Colon (tissue), 2 donors: ENCODE measurements around the gene PVALEF.

Source experiments
- FAIRE-seq: peaks from 2 replicates; lab custom pipeline; 2012; peaks lifted over from hg19 to GRCh38; lab: Jason Lieb, UNC
- donor health status: control.
- donor health status: control.

The PVALEF gene

GRCh38 chr17:81162491-81162890, 2.8 kb upstream of the PVALEF start:
- FAIRE-seq: no peak

GRCh38 chr17:81163051-81163695, 2.1 kb upstream of the PVALEF start:
- no peak for FAIRE-seq

GRCh38 chr17:81163703-81164370, 1.5 kb upstream of the PVALEF start:
- no peak for FAIRE-seq

- FAIRE-seq: no peak
These were observed 699 bp upstream of the PVALEF start for GRCh38 chr17:81164371-81165245.

- no peak for FAIRE-seq
These were observed 756 bp downstream of the PVALEF start, which contains the start of gene AATK for GRCh38 chr17:81166033-81166492. Gene AATK, minus strand, starts transcription at chr17:81166221. Its CDS starts 229 bp downstream, at chr17:81165992.

- no peak for FAIRE-seq
These were observed 1.9 kb downstream of the PVALEF start for GRCh38 chr17:81167194-81167524.

GRCh38 chr17:81167638-81168037, 2.3 kb downstream of the PVALEF start:
- FAIRE-seq: no peak

- no peak for FAIRE-seq
These were observed 4.6 kb downstream of the PVALEF start for GRCh38 chr17:81169870-81170309.

- no peak for FAIRE-seq
These were observed 5.6 kb downstream of the PVALEF start for GRCh38 chr17:81170727-81171494.

- no peak for FAIRE-seq
These were observed 6.6 kb downstream of the PVALEF start for GRCh38 chr17:81171941-81172340.

- FAIRE-seq: no peak
These were observed 7.9 kb downstream of the PVALEF start for GRCh38 chr17:81173052-81173761.

- no peak for FAIRE-seq
These were observed 8.5 kb downstream of the PVALEF start for GRCh38 chr17:81173762-81174155.

- no peak for FAIRE-seq
These were observed 11.4 kb downstream of the PVALEF start for GRCh38 chr17:81176666-81177065.

GRCh38 chr17:81178136-81179091, 13.1 kb downstream of the PVALEF start:
- no peak for FAIRE-seq

- no peak for FAIRE-seq
These were observed 13.9 kb downstream of the PVALEF start for GRCh38 chr17:81179220-81179619.

- no peak for FAIRE-seq
These were observed 14.6 kb downstream of the PVALEF start for GRCh38 chr17:81179861-81180260.

GRCh38 chr17:81180836-81181810, 15.8 kb downstream of the PVALEF start:
- no peak for FAIRE-seq

- FAIRE-seq: no peak
These were observed 16.5 kb downstream of the PVALEF start for GRCh38 chr17:81181811-81182185.

GRCh38 chr17:81182596-81182995, 17.3 kb downstream of the PVALEF start:
- FAIRE-seq: no peak
